A673 (cell line): Measurements from ENCODE around the gene PDE8B. TPM values are rescaled to one million over a fixed set of nuclear protein-coding genes. Genes with fewer than 3 reads are reported as not detected.

Source experiments
- BruUV-seq: library from RNA; stranded (reverse); fragments of 400-500 nt; replicated peaks from 2 replicates; lab custom pipeline; 2021; lab: Mats Ljungman, UMichigan
- CTCF ChIA-PET: fragments of 300-600 bp; sonication (Branson Sonifier 250); formaldehyde crosslinking; loops from one replicate; lab custom pipeline; 2022; ENCODE audit warnings: antibody characterized with exemption; lab: Charles Lee
- POLR2A ChIA-PET: fragments of 300-600 bp; sonication (Branson Sonifier 250); formaldehyde crosslinking; loops from one replicate; lab custom pipeline; 2022; ENCODE audit warnings: antibody characterized with exemption; ENCODE audit not compliant: low non-redundant PET; lab: Charles Lee
- DNase-seq: peaks from one replicate; pipeline ENCODE4 v3.0.0-alpha.2; 2015; ENCODE audit warnings: low spot score
- H3K27ac ChIP-seq: fragments of 200-600 bp; sonication (generic); 2 replicates; pipeline ENCODE4 v1.5.1; 2016; ENCODE audit warnings: mixed run types, low read depth, mild to moderate bottlenecking, mixed read lengths, antibody characterized with exemption, low read length; ENCODE audit not compliant: poor library complexity, severe bottlenecking
- H3K27me3 ChIP-seq: fragments of 200-600 bp; sonication (generic); replicated peaks from 2 replicates; pipeline ENCODE4 v1.6.1; 2017; ENCODE audit warnings: mixed run types, low read depth, mild to moderate bottlenecking, mixed read lengths, antibody characterized with exemption, low read length; ENCODE audit not compliant: insufficient read depth, poor library complexity
- H3K36me3 ChIP-seq: fragments of 200-600 bp; sonication (generic); 2 replicates; pipeline ENCODE4 v1.6.1; 2016; ENCODE audit warnings: mixed run types, mild to moderate bottlenecking, mixed read lengths, antibody characterized with exemption, low read length; ENCODE audit not compliant: insufficient read depth, poor library complexity, severe bottlenecking
- H3K4me1 ChIP-seq: fragments of 200-600 bp; sonication (generic); 2 replicates; pipeline ENCODE4 v1.6.1; 2017; ENCODE audit warnings: mixed run types, mild to moderate bottlenecking, mixed read lengths, antibody characterized with exemption, low read length; ENCODE audit not compliant: insufficient read depth, poor library complexity, severe bottlenecking
- H3K4me3 ChIP-seq: fragments of 200-600 bp; sonication (generic); 2 replicates; pipeline ENCODE4 v1.5.1; 2016; ENCODE audit warnings: low read depth, mixed run types, mild to moderate bottlenecking, mixed read lengths, low read length; ENCODE audit not compliant: poor library complexity, severe bottlenecking
- H3K9me3 ChIP-seq: fragments of 200-600 bp; sonication (generic); 2 replicates; pipeline ENCODE4 v1.6.1; 2016; ENCODE audit warnings: mixed run types, low read depth, mild to moderate bottlenecking, mixed read lengths, antibody characterized with exemption, low read length; ENCODE audit not compliant: poor library complexity, severe bottlenecking
- CTCF ChIP-seq: fragments of 300-800, 200-600 bp; sonication (generic); conservative IDR thresholded peaks from 2 replicates; pipeline ENCODE4 v1.5.1; 2017; ENCODE audit warnings: low read depth, mild to moderate bottlenecking, antibody characterized with exemption, low read length, moderate library complexity, mixed read lengths
- EZH2 ChIP-seq: fragments of 200-600 bp; sonication (generic); IDR thresholded peaks from 2 replicates; pipeline ENCODE4 v1.6.1; 2017; ENCODE audit warnings: borderline replicate concordance, low read depth, mild to moderate bottlenecking, mixed read lengths, antibody characterized with exemption, low read length; ENCODE audit not compliant: poor library complexity, severe bottlenecking
- intact Hi-C: fragments of 100-400 bp; cut with micrococcal nuclease; formaldehyde crosslinking; loops from one replicate; pipeline ENCODE4 v1.10.0; 2022; ENCODE audit not compliant: unreplicated experiment
- total RNA-seq: library from RNA; stranded (reverse); gene quantifications from 2 replicates; pipeline ENCODE4 v1.2.3, GENCODE V29; 2021

Gene PDE8B
- total RNA-seq, 1 experiment from 2014 or later, result 0.69 TPM

- Histone ChIP-seq H3K27me3 (peaks cover 24% of the 10 kb centered on the region), H3K36me3 (no peaks in the 10 kb centered on the region), H3K27ac (no peak overlapping the region), H3K9me3 (no peaks in the 10 kb centered on the region), H3K4me3 (no peak overlapping the region), H3K4me1 (peaks cover 3% of the 10 kb centered on the region)
- POLR2A ChIA-PET, result no interaction called here
- intact Hi-C loops, result no loop called here
- DNase-seq, result no peak
- TF ChIP-seq EZH2 (no peak), CTCF (no peak)
- CTCF ChIA-PET, result no interaction called here
- no TSS peak for BruUV-seq
Measured at GRCh38 chr5:77181596-77182304, 28.7 kb upstream of the PDE8B start.

GRCh38 chr5:77182367-77182766 lies 28.1 kb upstream of the PDE8B start:
- CTCF ChIA-PET, result no interaction called here
- intact Hi-C loops, result no loop called here

GRCh38 chr5:77186652-77187370 lies 23.7 kb upstream of the PDE8B start:
- intact Hi-C loops, result no loop called here
- Histone ChIP-seq H3K27me3 (no peaks in the 10 kb centered on the region), H3K4me1 (peaks cover 12% of the 10 kb centered on the region), H3K4me3 (no peak overlapping the region), H3K9me3 (no peaks in the 10 kb centered on the region), H3K27ac (no peak overlapping the region), H3K36me3 (no peaks in the 10 kb centered on the region)
- TF ChIP-seq EZH2 (no peak), CTCF (no peak)
- no peak for DNase-seq
- CTCF ChIA-PET, result no interaction called here
- POLR2A ChIA-PET, result interaction anchor here (0.6 kb wide), 1 partner anchor 224 kb away, joined by 4 read pairs; no protein-coding TSS in a partner anchor
- BruUV-seq, result no TSS peak

More at GRCh38 chr5:77182367-77182766, 28.1 kb upstream of the PDE8B start:
- Histone ChIP-seq H3K27ac (no peak overlapping the region), H3K36me3 (no peaks in the 10 kb centered on the region), H3K27me3 (peaks cover 24% of the 10 kb centered on the region), H3K4me3 (no peak overlapping the region), H3K4me1 (peaks cover 3% of the 10 kb centered on the region), H3K9me3 (no peaks in the 10 kb centered on the region)
- no peak for DNase-seq
- BruUV-seq, result no TSS peak
- POLR2A ChIA-PET, result interaction anchor here (0.7 kb wide), 1 partner anchor 833 kb away, joined by 10 read pairs; no protein-coding TSS in a partner anchor
- no peak for TF ChIP-seq CTCF
- TF ChIP-seq EZH2, result no peak
